OCI-LY7 (cell line): ENCODE data around the gene GALNT9. TPM values are rescaled to one million over a fixed set of nuclear protein-coding genes. Genes with fewer than 3 reads are reported as not detected.
A peak's percentile ranks its signal among the peaks of the same experiment; 100 is the strongest.

Experiments
- BruUV-seq: library from RNA; stranded (reverse); fragments of 400-500 nt; replicated peaks from 2 replicates; lab custom pipeline; 2021; lab: Mats Ljungman, UMichigan
- CTCF ChIA-PET: fragments of 300-600 bp; sonication (Branson Sonifier 250); formaldehyde crosslinking; loops from one replicate; lab custom pipeline; 2022; ENCODE audit warnings: antibody characterized with exemption; ENCODE audit not compliant: unreplicated experiment; lab: Charles Lee
- POLR2A ChIA-PET: fragments of 300-600 bp; sonication (Branson Sonifier 250); formaldehyde crosslinking; loops from one replicate; lab custom pipeline; 2022; ENCODE audit warnings: antibody characterized with exemption; lab: Charles Lee
- DNase-seq: peaks from one replicate; pipeline ENCODE4 v3.0.0-alpha.2; 2015; ENCODE audit warnings: low spot score
- H2AFZ ChIP-seq: fragments of 200-600 bp; sonication (generic), shearing (Covaris generic); 2 replicates; pipeline ENCODE4 v1.6.1; 2014; ENCODE audit warnings: mild to moderate bottlenecking, antibody characterized with exemption, low read length, moderate library complexity
- H3K27ac ChIP-seq: fragments of 200-600 bp; sonication (generic); 2 replicates; pipeline ENCODE4 v1.5.1; 2014; ENCODE audit warnings: mixed run types, low read depth, mild to moderate bottlenecking, moderate library complexity, low read length, inconsistent platforms; ENCODE audit not compliant: poor library complexity, severe bottlenecking
- H3K36me3 ChIP-seq: fragments of 200-600 bp; sonication (generic); 2 replicates; pipeline ENCODE4 v1.6.1; 2014; ENCODE audit warnings: mild to moderate bottlenecking, antibody characterized with exemption, low read length, moderate library complexity, mixed read lengths; ENCODE audit not compliant: insufficient read depth
- H3K4me1 ChIP-seq: fragments of 200-600 bp; sonication (generic); 2 replicates; pipeline ENCODE4 v1.5.1; 2014; ENCODE audit warnings: mild to moderate bottlenecking, low read length; ENCODE audit not compliant: insufficient read depth, poor library complexity, severe bottlenecking
- H3K4me2 ChIP-seq: fragments of 200-600 bp; sonication (generic); 2 replicates; pipeline ENCODE4 v1.6.1; 2014; ENCODE audit warnings: mild to moderate bottlenecking, low read length
- H3K4me3 ChIP-seq: fragments of 200-600 bp; sonication (generic); 2 replicates; pipeline ENCODE4 v1.5.1; 2014; ENCODE audit warnings: mild to moderate bottlenecking, low read depth, low read length; ENCODE audit not compliant: poor library complexity, severe bottlenecking
- H3K79me2 ChIP-seq: fragments of 200-600 bp; sonication (generic); 2 replicates; pipeline ENCODE4 v1.6.1; 2016; ENCODE audit warnings: low read depth, mild to moderate bottlenecking, low read length, moderate library complexity, mixed read lengths; ENCODE audit not compliant: insufficient read depth
- H3K9me2 ChIP-seq: fragments of 200-600 bp; sonication (generic); 2 replicates; pipeline ENCODE4 v1.6.1; 2016; ENCODE audit warnings: mild to moderate bottlenecking, low read length, mixed read lengths; ENCODE audit not compliant: insufficient read depth
- H3K9me3 ChIP-seq: fragments of 200-600 bp; sonication (generic); 2 replicates; pipeline ENCODE4 v1.6.1; 2014; ENCODE audit warnings: mild to moderate bottlenecking, mixed run types, low read length, mixed read lengths
- H4K20me1 ChIP-seq: fragments of 200-600 bp; sonication (generic); 2 replicates; pipeline ENCODE4 v1.6.1; 2014; ENCODE audit warnings: mild to moderate bottlenecking, antibody characterized with exemption, low read length, moderate library complexity, mixed read lengths; ENCODE audit not compliant: insufficient read depth
- CTCF ChIP-seq: fragments of 200-600 bp; sonication (generic); conservative IDR thresholded peaks from 2 replicates; pipeline ENCODE4 v1.5.1; 2014; ENCODE audit warnings: mild to moderate bottlenecking, antibody characterized with exemption, low read length, moderate library complexity, mixed read lengths
- EZH2phosphoT487 ChIP-seq: fragments of 200-600 bp; sonication (generic); IDR thresholded peaks from 2 replicates; pipeline ENCODE4 v1.6.1; 2018; ENCODE audit warnings: low read depth, borderline replicate concordance, mild to moderate bottlenecking, mixed run types, antibody characterized with exemption, low read length, moderate library complexity, mixed read lengths
- intact Hi-C: fragments of 100-400 bp; cut with micrococcal nuclease; formaldehyde crosslinking; loops from one replicate; pipeline ENCODE4 v1.10.0; 2022; ENCODE audit not compliant: unreplicated experiment
- total RNA-seq, 2 experiments: library from RNA; depleted of rRNA in 1 of 2; stranded (reverse); fragments of >200 nt in 1 of 2; shearing (Covaris generic) in 1 of 2; gene quantifications; 2 replicates each; pipeline ENCODE4 v1.2.3, GENCODE V29; 2014 to 2022

Gene GALNT9
- total RNA-seq, 2 experiments from 2014 or later, result 0.28 TPM; not detected in 1

GRCh38 chr12:132219323-132219722 is 110.1 kb downstream of the GALNT9 start:
- no peak overlapping the region for H3K27ac ChIP-seq
- BruUV-seq, result no TSS peak
- TF ChIP-seq CTCF (no peak; the same call in 1 of the 2 replicates), EZH2phosphoT487 (no peak)
- intact Hi-C loops, result loop anchor here (1.0 kb wide), 1 partner anchor 65 kb away; no protein-coding TSS in a partner anchor
- POLR2A ChIA-PET, result no interaction called here
- CTCF ChIA-PET, result interaction anchor here (0.7 kb wide), 1 partner anchor 14 kb away, joined by 3 read pairs; no protein-coding TSS in a partner anchor
- H3K9me2 ChIP-seq, result no peaks in the 10 kb centered on the region
- no peaks in the 10 kb centered on the region for H3K79me2 ChIP-seq
- no peaks in the 10 kb centered on the region for H3K36me3 ChIP-seq
- DNase-seq, result no peak
- H3K4me2 ChIP-seq, result no peak overlapping the region
- H4K20me1 ChIP-seq, result no peaks in the 10 kb centered on the region
- H2AFZ ChIP-seq, result no peak overlapping the region
- no peak overlapping the region for H3K4me3 ChIP-seq
- no peaks in the 10 kb centered on the region for H3K9me3 ChIP-seq
- peaks cover 9% of the 10 kb centered on the region for H3K4me1 ChIP-seq

DNA sequence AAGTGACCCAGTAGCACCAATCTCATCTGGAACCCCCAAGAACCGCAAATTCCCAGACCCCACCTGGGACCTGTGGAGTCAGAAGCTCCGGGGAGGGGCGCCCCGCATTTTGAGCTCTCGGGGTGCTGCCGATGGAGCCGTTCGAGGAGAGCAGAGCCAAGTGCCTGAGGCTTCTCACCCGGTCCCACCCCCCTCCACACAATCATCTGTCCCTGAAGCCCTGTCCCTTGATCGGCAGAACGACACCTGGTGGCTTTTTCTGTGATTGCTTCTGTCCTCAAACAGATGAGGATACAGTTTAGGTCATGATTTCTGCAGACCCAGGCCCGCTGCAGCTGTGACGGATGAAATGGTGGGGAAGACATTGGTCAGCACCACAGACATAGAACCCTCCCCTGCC is 110.5 kb downstream of the GALNT9 start:
- Histone ChIP-seq H3K27ac (no peak overlapping the region), H3K4me1 (peaks cover 9% of the 10 kb centered on the region), H3K4me3 (no peak overlapping the region), H2AFZ (no peak overlapping the region), H3K9me2 (no peaks in the 10 kb centered on the region), H3K9me3 (no peaks in the 10 kb centered on the region), H3K79me2 (no peaks in the 10 kb centered on the region), H3K4me2 (no peak overlapping the region), H3K36me3 (no peaks in the 10 kb centered on the region), H4K20me1 (no peaks in the 10 kb centered on the region)
- intact Hi-C loops, result loop anchor here (1.0 kb wide), 1 partner anchor 65 kb away; no protein-coding TSS in a partner anchor
- no TSS peak for BruUV-seq
- peak; percentile 55 for DNase-seq
- TF ChIP-seq CTCF, result peak; percentile 72
- TF ChIP-seq EZH2phosphoT487, result no peak
- CTCF ChIA-PET, result interaction anchor here (0.7 kb wide), 1 partner anchor 14 kb away, joined by 3 read pairs; no protein-coding TSS in a partner anchor
- POLR2A ChIA-PET, result no interaction called here

DNA sequence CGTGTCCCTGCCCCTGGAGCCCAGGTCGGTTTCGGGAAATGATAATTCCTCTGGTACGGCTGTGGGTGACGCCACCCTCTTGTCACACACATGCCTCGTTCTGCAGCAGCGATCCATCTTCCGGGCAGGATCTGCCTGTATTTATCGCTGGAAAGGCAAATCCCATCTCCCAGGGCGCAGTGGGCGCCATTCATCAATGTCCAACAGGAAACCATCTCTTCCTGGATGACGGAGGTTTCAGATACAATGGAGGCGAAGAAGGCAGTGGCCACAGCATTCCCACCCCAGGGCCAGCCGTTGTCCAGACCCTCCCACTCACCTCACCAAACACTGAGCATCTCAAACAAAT is 110.9 kb downstream of the GALNT9 start:
- H3K27ac ChIP-seq, result no peak overlapping the region
- no peaks in the 10 kb centered on the region for H4K20me1 ChIP-seq
- no peaks in the 10 kb centered on the region for H3K9me3 ChIP-seq
- H3K4me3 ChIP-seq, result no peak overlapping the region
- no peak for DNase-seq
- H3K79me2 ChIP-seq, result no peaks in the 10 kb centered on the region
- peaks cover 9% of the 10 kb centered on the region for H3K4me1 ChIP-seq
- ChIA-PET POLR2A (no interaction called here), CTCF (no interaction called here)
- no peak for TF ChIP-seq EZH2phosphoT487
- TF ChIP-seq CTCF, result no peak
- BruUV-seq, result no TSS peak
- no peaks in the 10 kb centered on the region for H3K36me3 ChIP-seq
- H3K9me2 ChIP-seq, result no peaks in the 10 kb centered on the region
- intact Hi-C loops, result no loop called here
- H2AFZ ChIP-seq, result no peak overlapping the region
- no peak overlapping the region for H3K4me2 ChIP-seq
